IMR-90 (cell line): Measurements from ENCODE around the gene CLASRP. TPM values are rescaled to one million over a fixed set of nuclear protein-coding genes. Genes with fewer than 3 reads are reported as not detected.

ENCODE experiments used
- ATAC-seq: fragments of 200-7000 bp; cut with Tn5 transposase; 2 replicates; pipeline ENCODE4 v1.9.1; 2020; ENCODE audit warnings: low read depth, mild to moderate bottlenecking, moderate library complexity
- BruUV-seq: library from RNA; stranded (reverse); fragments of 400-500 nt; replicated peaks from 2 replicates; lab custom pipeline; 2021; lab: Mats Ljungman, UMichigan
- CTCF ChIA-PET: fragments of 300-600 bp; formaldehyde crosslinking; extraction: SDS; loops from one replicate; lab custom pipeline; 2021; ENCODE audit warnings: antibody characterized with exemption; lab: Yijun Ruan, JAX
- POLR2A ChIA-PET: fragments of 300-600 bp; sonication (Branson Sonifier 250); formaldehyde crosslinking; loops from one replicate; lab custom pipeline; 2022; ENCODE audit warnings: antibody characterized with exemption; ENCODE audit not compliant: unreplicated experiment; lab: Charles Lee
- DNase-seq: peaks from one replicate; pipeline ENCODE4 v3.0.0; 2013
- H2AFZ ChIP-seq: replicated peaks from 2 replicates; pipeline ENCODE3; 2013; ENCODE audit warnings: low read length, mild to moderate bottlenecking; ENCODE audit not compliant: poor library complexity
- H2AK5ac ChIP-seq: 2 replicates; pipeline ENCODE4 v1.6.1; 2013; ENCODE audit warnings: low read depth, low read length, inconsistent platforms
- H2AK9ac ChIP-seq: replicated peaks from 2 replicates; pipeline ENCODE3; 2013; ENCODE audit warnings: mild to moderate bottlenecking, low read depth, low read length, moderate library complexity; ENCODE audit not compliant: poor library complexity
- H2BK120ac ChIP-seq: 2 replicates; pipeline ENCODE4 v1.6.1; 2013; ENCODE audit warnings: low read depth, low read length, inconsistent platforms
- H2BK15ac ChIP-seq: 3 replicates; pipeline ENCODE4 v1.6.1; 2013; ENCODE audit warnings: low read depth, low read length, inconsistent platforms
- H2BK20ac ChIP-seq: 2 replicates; pipeline ENCODE4 v1.6.1; 2013; ENCODE audit warnings: low read depth, mild to moderate bottlenecking, inconsistent platforms, low read length, moderate library complexity
- H2BK5ac ChIP-seq: 2 replicates; pipeline ENCODE4 v1.6.1; 2013; ENCODE audit warnings: mild to moderate bottlenecking, low read depth, low read length, inconsistent platforms; ENCODE audit not compliant: poor library complexity, severe bottlenecking
- H3K14ac ChIP-seq: replicated peaks from 2 replicates; pipeline ENCODE4 v1.6.1; 2013; ENCODE audit warnings: low read depth, low read length, inconsistent platforms
- H3K18ac ChIP-seq: 2 replicates; pipeline ENCODE4 v1.6.1; 2013; ENCODE audit warnings: low read depth, low read length, control low read depth
- H3K23ac ChIP-seq: 2 replicates; pipeline ENCODE4 v1.6.1; 2013; ENCODE audit warnings: low read depth, low read length, inconsistent platforms
- H3K27ac ChIP-seq: 2 replicates; pipeline ENCODE4 v1.5.1; 2013; ENCODE audit warnings: mild to moderate bottlenecking, control low read depth, low read length; ENCODE audit not compliant: insufficient read depth
- H3K27me3 ChIP-seq: 2 replicates; pipeline ENCODE4 v1.6.1; 2013; ENCODE audit warnings: low read length; ENCODE audit not compliant: control insufficient read depth, insufficient read depth
- H3K36me3 ChIP-seq: 2 replicates; pipeline ENCODE4 v1.6.1; 2013; ENCODE audit warnings: low read length, mixed read lengths; ENCODE audit not compliant: control insufficient read depth, insufficient read depth
- H3K4ac ChIP-seq: 2 replicates; pipeline ENCODE4 v1.6.1; 2013; ENCODE audit warnings: low read depth, low read length, inconsistent platforms
- H3K4me1 ChIP-seq: 2 replicates; pipeline ENCODE4 v1.6.1; 2013; ENCODE audit warnings: low read length, mixed read lengths; ENCODE audit not compliant: control insufficient read depth, insufficient read depth
- H3K4me2 ChIP-seq: 2 replicates; pipeline ENCODE4 v1.6.1; 2013; ENCODE audit warnings: low read depth, mild to moderate bottlenecking, control low read depth, low read length, moderate library complexity
- H3K4me3 ChIP-seq: 2 replicates; pipeline ENCODE4 v1.5.1; 2013; ENCODE audit warnings: low read depth, mild to moderate bottlenecking, control low read depth, low read length, moderate library complexity; ENCODE audit not compliant: insufficient read depth
- H3K56ac ChIP-seq: 2 replicates; pipeline ENCODE4 v1.6.1; 2013; ENCODE audit warnings: low read length, inconsistent platforms; ENCODE audit not compliant: insufficient read depth; ENCODE audit errors: extremely low read depth
- H3K79me1 ChIP-seq, 2 experiments: 2 replicates each; pipeline ENCODE4 v1.6.1; 2013; ENCODE audit warnings: low read length in 2 of 2, inconsistent platforms in 1 of 2, low read depth in 1 of 2
- H3K9ac ChIP-seq: 2 replicates; pipeline ENCODE4 v1.6.1; 2013; ENCODE audit warnings: low read depth, low read length, control low read depth
- H3K9me1 ChIP-seq: 2 replicates; pipeline ENCODE4 v1.6.1; 2013; ENCODE audit warnings: low read length, inconsistent platforms; ENCODE audit not compliant: insufficient read depth
- H3K9me3 ChIP-seq: 2 replicates; pipeline ENCODE4 v1.6.1; 2013; ENCODE audit warnings: low read length; ENCODE audit not compliant: control insufficient read depth, insufficient read depth
- H4K20me1 ChIP-seq: 2 replicates; pipeline ENCODE4 v1.6.1; 2013; ENCODE audit warnings: low read length, inconsistent platforms; ENCODE audit not compliant: insufficient read depth
- H4K5ac ChIP-seq: 2 replicates; pipeline ENCODE4 v1.6.1; 2013; ENCODE audit warnings: mild to moderate bottlenecking, low read depth, low read length, control low read depth
- H4K8ac ChIP-seq, 2 experiments: 2 replicates each; pipeline ENCODE4 v1.6.1; 2013; ENCODE audit warnings: low read depth in 2 of 2, low read length in 2 of 2, control low read depth in 1 of 2, inconsistent platforms in 1 of 2
- H4K91ac ChIP-seq: 2 replicates; pipeline ENCODE4 v1.6.1; 2013; ENCODE audit warnings: low read depth, low read length, inconsistent platforms; ENCODE audit not compliant: insufficient read depth
- CTCF ChIP-seq: conservative IDR thresholded peaks from 2 replicates; pipeline ENCODE4 v1.5.1; 2012; ENCODE audit warnings: mild to moderate bottlenecking, low read depth, low read length, improper control_type of control experiment
- POLR2A ChIP-seq: IDR thresholded peaks from 2 replicates; pipeline ENCODE4 v1.6.1; 2012; ENCODE audit warnings: mild to moderate bottlenecking, low read depth, low read length
- USF2 ChIP-seq: fragments of 150-350 bp; IDR thresholded peaks from 2 replicates; pipeline ENCODE4 v1.6.1; 2017; ENCODE audit warnings: mild to moderate bottlenecking, antibody characterized with exemption, low read length, low read depth
- WGBS, 2 experiments: methylation state at CpG; one replicate each; pipeline versions ENCODE4 v1.1.5 to v1.1.7; 2013; ENCODE audit warnings: missing lambda C conversion rate in 2 of 2; ENCODE audit not compliant: insufficient read length in 1 of 2; ENCODE audit errors: extremely low coverage in 2 of 2; 5-methylcytosine and 5-hydroxymethylcytosine counted together
- dilution Hi-C: fragments of 300-500 bp; cut with HindIII; formaldehyde crosslinking; loops from one replicate; pipeline ENCODE4 v1.14.3; 2018; ENCODE audit warnings: low sequenced_read_pairs; ENCODE audit not compliant: unreplicated experiment
- in situ Hi-C: fragments of 300-500 bp; cut with MboI; formaldehyde crosslinking; loops from 3 replicates; pipeline ENCODE4 v1.14.3; 2019; ENCODE audit warnings: low sequenced_read_pairs, inconsistent platforms, mixed read lengths
- intact Hi-C: fragments of 100-400 bp; cut with micrococcal nuclease; formaldehyde crosslinking; loops from 2 replicates; pipeline ENCODE4 v1.10.0; 2022
- polyA plus RNA-seq, 3 experiments: library from polyadenylated mRNA; depleted of rRNA; stranded (reverse); fragments of >200 nt; gene quantifications; 2 replicates each; pipeline ENCODE4 v1.2.3, GENCODE V29; 2012; ENCODE audit warnings: low replicate concordance in 1 of 3
- total RNA-seq: library from RNA; depleted of rRNA; stranded (reverse); fragments of >200 nt; gene quantifications from 2 replicates; pipeline ENCODE4 v1.2.3, GENCODE V29; 2012

CLASRP gene
- total and polyA plus RNA-seq, 2 of the 4 experiments (the other 2 are of a cell fraction) = 19.9 to 31.7 TPM

GRCh38 chr19:45103156-45103507, 64.3 kb downstream of the CLASRP start:
- H2BK20ac ChIP-seq = no peak overlapping the region
- H3K4me3 ChIP-seq = no peak overlapping the region
- no TSS peak for BruUV-seq
- peak overlapping the region; percentile 80 for H2AK9ac ChIP-seq
- H3K14ac ChIP-seq = no peak overlapping the region; the same call in 1 of the 2 replicates
- H4K8ac ChIP-seq = peak overlapping the region in 1 of 2 experiments; percentile 26; a peak in 1 of 4 replicates
- H3K4me2 ChIP-seq = peak overlapping the region; percentile 63
- WGBS, 2 experiments = 80% methylated on average over 1 of the region's 15 CpGs; no CpG with 5 or more reads in 1 of the 2 experiments
- ChIA-PET CTCF (no interaction called here), POLR2A (no interaction called here)
- DNase-seq = no peak
- TF ChIP-seq USF2 (peak; percentile 57; the same call in 1 of the 2 replicates), CTCF (no peak), POLR2A (no peak)
- H3K9me3 ChIP-seq = no peaks in the 10 kb centered on the region
- peaks cover 97% of the 10 kb centered on the region for H4K20me1 ChIP-seq
- H3K9me1 ChIP-seq = peaks cover 42% of the 10 kb centered on the region
- peaks cover 39 to 97% of the 10 kb centered on the region in 2 experiments for H3K79me1 ChIP-seq
- no peak overlapping the region for H4K91ac ChIP-seq
- no peak overlapping the region for H2BK15ac ChIP-seq
- H3K18ac ChIP-seq = no peak overlapping the region
- ATAC-seq = peak; percentile 5; the same call in 1 of the 2 replicates
- in situ Hi-C loops (no loop called here), intact Hi-C loops (no loop called here), dilution Hi-C loops (no loop called here)
- H2AFZ ChIP-seq = peak overlapping the region; percentile 64
- peaks cover 32% of the 10 kb centered on the region for H3K4me1 ChIP-seq
- H3K23ac ChIP-seq = peak overlapping the region; percentile 14; the same call in 1 of the 2 replicates
- no peaks in the 10 kb centered on the region for H3K27me3 ChIP-seq
- H3K9ac ChIP-seq = 0 out of 2 replicates have a peak overlapping the region, but pooled peaks have one; percentile 30
- H3K36me3 ChIP-seq = 0 out of 2 replicates have a peak, but pooled peaks cover 1% of the 10 kb centered on the region
- peak overlapping the region; percentile 46; the same call in 1 of the 2 replicates for H3K4ac ChIP-seq
- H2BK120ac ChIP-seq = no peak overlapping the region
- peak overlapping the region; percentile 56; the same call in 1 of the 2 replicates for H2AK5ac ChIP-seq
- H2BK5ac ChIP-seq = no peak overlapping the region
- no peak overlapping the region for H3K56ac ChIP-seq
- peak overlapping the region; percentile 35; the same call in 1 of the 2 replicates for H4K5ac ChIP-seq
- no peak overlapping the region for H3K27ac ChIP-seq
